K562 (cell line): ENCODE measurements around the gene ZSWIM7. TPM values are rescaled to one million over a fixed set of nuclear protein-coding genes. Genes with fewer than 3 reads are reported as not detected.

Source experiments
- ATAC-seq: fragments of 200-7000 bp; cut with Tn5 transposase; 3 replicates; pipeline ENCODE4 v1.9.1; 2020; ENCODE audit warnings: moderate library complexity
- BruUV-seq: library from RNA; stranded (reverse); fragments of 400-500 nt; replicated peaks from 2 replicates; lab custom pipeline; 2021; lab: Mats Ljungman, UMichigan
- CTCF ChIA-PET: fragments of 300-600 bp; formaldehyde crosslinking; extraction: SDS; loops from one replicate; lab custom pipeline; 2021; ENCODE audit warnings: low intra/inter-chr PET ratio; lab: Yijun Ruan, JAX
- POLR2A ChIA-PET: fragments of 300-600, 350-650 bp; sonication (Branson Sonifier 250); formaldehyde crosslinking; extraction: SDS; loops from one replicate; lab custom pipeline; 2021; ENCODE audit warnings: antibody characterized with exemption, inconsistent platforms; lab: Yijun Ruan, JAX
- DNase-seq, 4 experiments: peaks; one replicate each; pipeline versions ENCODE4 v3.0.0 to v3.0.0-alpha.2; 2011 to 2018; ENCODE audit warnings: low spot score in 3 of 4, mixed read lengths in 3 of 4; ENCODE audit errors: extremely low read depth in 1 of 4
- FAIRE-seq: peaks from 2 replicates; lab custom pipeline; 2011; peaks lifted over from hg19 to GRCh38; lab: Jason Lieb, UNC
- H2AFZ ChIP-seq: 2 replicates; pipeline ENCODE4 v1.6.0; 2011; ENCODE audit warnings: low read depth, low read length, control low read depth, inconsistent platforms
- H3K27ac ChIP-seq: fragments of 200-600 bp; 3 replicates; pipeline ENCODE4 v1.8.0; 2011; ENCODE audit warnings: low read depth, mild to moderate bottlenecking, control low read depth, inconsistent platforms, low read length, moderate library complexity, mixed read lengths; ENCODE audit errors: extremely low read depth
- H3K27me3 ChIP-seq, 2 experiments: fragments of 300-600 bp in 1 of 2; 2 replicates in 1 of 2; 3 replicates in 1 of 2; pipeline versions ENCODE4 v1.6.0 to v1.8.0; 2011; ENCODE audit warnings: inconsistent platforms in 2 of 2, low read length in 2 of 2, mild to moderate bottlenecking in 1 of 2, mixed read lengths in 1 of 2, moderate library complexity in 1 of 2; ENCODE audit not compliant: control insufficient read depth in 2 of 2, insufficient read depth in 2 of 2
- H3K36me3 ChIP-seq: fragments of 300-600 bp; 3 replicates; pipeline ENCODE4 v1.8.0; 2011; ENCODE audit warnings: mild to moderate bottlenecking, low read length, inconsistent platforms; ENCODE audit not compliant: control insufficient read depth, insufficient read depth
- H3K4me1 ChIP-seq, 2 experiments: fragments of 200-600 bp in 1 of 2; replicated peaks in 1 of 2; 2 replicates in 1 of 2; 3 replicates in 1 of 2; pipeline versions ENCODE4 v1.5.1 to v1.8.0; 2011; ENCODE audit warnings: inconsistent platforms in 2 of 2, low read length in 2 of 2, mild to moderate bottlenecking in 1 of 2, mixed read lengths in 1 of 2, moderate library complexity in 1 of 2; ENCODE audit not compliant: control insufficient read depth in 2 of 2, insufficient read depth in 2 of 2
- H3K4me2 ChIP-seq: 2 replicates; pipeline ENCODE4 v1.6.1; 2011; ENCODE audit warnings: low read length, control low read depth, inconsistent platforms, mixed read lengths; ENCODE audit not compliant: insufficient read depth
- H3K4me3 ChIP-seq: fragments of 200-600 bp; sonication (generic), shearing (Covaris generic); 2 replicates; pipeline ENCODE4 v1.5.1; 2016; ENCODE audit warnings: control low read depth, inconsistent platforms
- H3K79me2 ChIP-seq: fragments of 200-600 bp; 3 replicates; pipeline ENCODE4 v1.8.0; 2011; ENCODE audit warnings: low read length, inconsistent platforms; ENCODE audit not compliant: control insufficient read depth, insufficient read depth
- H3K9ac ChIP-seq, 2 experiments: 2 replicates each; pipeline versions ENCODE4 v1.6.0 to v1.6.1; 2011; ENCODE audit warnings: low read depth in 2 of 2, low read length in 2 of 2, control low read depth in 1 of 2, inconsistent platforms in 1 of 2, mild to moderate bottlenecking in 1 of 2, mixed read lengths in 1 of 2; ENCODE audit not compliant: insufficient read depth in 1 of 2
- H3K9me1 ChIP-seq: one replicate; pipeline ENCODE4 v1.6.0; 2011; ENCODE audit warnings: inconsistent platforms, mild to moderate bottlenecking, low read length, moderate library complexity; ENCODE audit not compliant: control insufficient read depth, insufficient read depth
- H3K9me3 ChIP-seq: replicated peaks from 2 replicates; pipeline ENCODE4 v1.5.1; 2011; ENCODE audit warnings: low read depth, low read length, inconsistent platforms; ENCODE audit not compliant: control insufficient read depth, insufficient read depth
- H4K20me1 ChIP-seq: replicated peaks from 2 replicates; pipeline ENCODE4 v1.6.1; 2011; ENCODE audit warnings: low read length, inconsistent platforms, mixed read lengths; ENCODE audit not compliant: control insufficient read depth, insufficient read depth
- NR4A1 ChIP-seq, 2 experiments: fragments of 250-450 bp in 1 of 2; fragments of 450-650 bp in 1 of 2; sonication (Bioruptor Pico) in 1 of 2; IDR thresholded peaks; 2 replicates each; pipeline versions ENCODE4 v1.4.0 to v1.6.1; 2016 to 2020; ENCODE audit warnings: mild to moderate bottlenecking in 2 of 2, missing compliant biosample characterization in 1 of 2, missing genetic modification characterization in 1 of 2, moderate library complexity in 1 of 2
- RBFOX2 ChIP-seq: fragments of 200-400 bp; formaldehyde crosslinking; IDR thresholded peaks from 2 replicates; pipeline ENCODE4 v1.6.1; 2017; ENCODE audit warnings: low read depth, mild to moderate bottlenecking, low read length, moderate library complexity
- WGBS: fragments of 100-300 bp; shearing (Covaris generic); methylation state at CpG from one replicate; pipeline ENCODE4 v1.1.6; 2016; ENCODE audit warnings: low coverage, mixed read lengths; ENCODE audit not compliant: insufficient coverage; ENCODE audit errors: missing lambda C conversion rate; 5-methylcytosine and 5-hydroxymethylcytosine counted together
- in situ Hi-C: fragments of 300-500 bp; cut with MboI; formaldehyde crosslinking; loops from 4 replicates; pipeline ENCODE4 v1.15.0; 2018; ENCODE audit warnings: inconsistent platforms, mixed read lengths
- intact Hi-C: fragments of 100-400 bp; cut with micrococcal nuclease; formaldehyde crosslinking; loops from 2 replicates; pipeline ENCODE4 v1.14.2; 2022
- polyA plus RNA-seq, 8 experiments: library from polyadenylated mRNA; depleted of rRNA in 4 of 8; stranded (reverse) in 5 of 8; unstranded in 3 of 8; fragments of >200 nt; fragmentation: Nextera tagmentation in 2 of 8; fragmentation: Illumina TruSeq in 1 of 8; extraction: Ambion mirVana in 2 of 8; extraction: Trizol in 1 of 8; gene quantifications; 2 replicates each; pipeline versions ENCODE4 v1.2.1 to v1.2.3, GENCODE V29; 2011 to 2014; ENCODE audit warnings: inconsistent platforms in 1 of 8, missing spikeins in 1 of 8
- total RNA-seq, 7 experiments: library from RNA; depleted of rRNA in 6 of 7; stranded (reverse); fragments of >200 nt in 6 of 7; fragmentation: Illumina TruSeq in 2 of 7; extraction: Trizol in 2 of 7; gene quantifications; 2 replicates each; pipeline versions ENCODE4 v1.2.1 to v1.2.3, GENCODE V29; 2011 to 2021; ENCODE audit warnings: low replicate concordance in 1 of 7

ZSWIM7 gene
- total and polyA plus RNA-seq, 9 of the 15 experiments (the other 6 are each of a cell fraction or from before 2014, with no cell fraction given), result 5.9 to 18.7 (median 9.5) TPM

- peaks cover 16 to 44% of the 10 kb centered on the region in 2 experiments; a peak in 4 of 5 replicates for H3K4me1 ChIP-seq
- BruUV-seq, result TSS peak; percentile 52
- peaks cover 34% of the 10 kb centered on the region for H3K79me2 ChIP-seq
- H2AFZ ChIP-seq, result 0 out of 2 replicates have a peak overlapping the region, but pooled peaks have one; percentile 86
- in situ Hi-C loops (loop anchor here (10.0 kb wide), 2 partner anchors 48 to 112 kb away; partner anchors contain the start of genes TTC19 and ZSWIM7), intact Hi-C loops (loop anchor here (5.0 kb wide), 1 partner anchor 36 kb away; no protein-coding TSS in a partner anchor)
- no peaks in the 10 kb centered on the region for H3K9me3 ChIP-seq
- H3K36me3 ChIP-seq, result peaks cover 7% of the 10 kb centered on the region; the same call in 1 of the 3 replicates
- H3K4me2 ChIP-seq, result peak overlapping the region; percentile 90
- H3K4me3 ChIP-seq, result peak overlapping the region; percentile 61
- H4K20me1 ChIP-seq, result peaks cover 5% of the 10 kb centered on the region; the same call in 1 of the 2 replicates
- TF ChIP-seq RBFOX2, result peak; percentile 34; the same call in 1 of the 2 replicates
- no peak for TF ChIP-seq NR4A1 (CRISPR knock-in tag; IDR thresholded peaks at IDR 0.05)
- TF ChIP-seq NR4A1 (tag; IDR thresholded peaks at IDR 0.05), result no peak
- FAIRE-seq (peak; percentile 59), ATAC-seq (no peak), DNase-seq (no peak)
- H3K9me1 ChIP-seq, result no peaks in the 10 kb centered on the region
- peak overlapping the region; percentile 7; the same call in 1 of the 3 replicates for H3K27ac ChIP-seq
- no peaks in the 10 kb centered on the region for H3K27me3 ChIP-seq
- WGBS, result 27% methylated on average over 9 of the region's 9 CpGs
- POLR2A ChIA-PET, result interaction anchor here (1.9 to 2.9 kb wide), 2 partner anchors 12 to 53 kb away, joined by 8 to 14 read pairs; partner anchors contain the start of genes TTC19 and ZSWIM7
- H3K9ac ChIP-seq, result peak overlapping the region; percentile 77 to 84
- CTCF ChIA-PET, result interaction anchor here (1.1 kb wide), 1 partner anchor 118 kb away, joined by 3 read pairs; no protein-coding TSS in a partner anchor
Observed at GRCh38 chr17:15946611-15947120, 52.8 kb downstream of the ZSWIM7 start.
